ENCODE results near the gene CRYBA2. TPM values are rescaled to one million over a fixed set of nuclear protein-coding genes. Genes with fewer than 3 reads are reported as not detected.

CRYBA2 gene
- total RNA-seq, 1 donor from 2014 or later: not detected

GRCh38 chr2:219009294-219009693, 16.1 kb upstream of the CRYBA2 start:
- Mint-ChIP-seq H3K4me3 (no peak overlapping the region), H3K4me1 (no peaks in the 10 kb centered on the region), H3K27ac (no peak overlapping the region), H3K36me3 (ENCODE audit: low read depth) (no peaks in the 10 kb centered on the region), H3K27me3 (peaks cover 35% of the 10 kb centered on the region), H3K9me3 (no peaks in the 10 kb centered on the region)
- no peak for ATAC-seq (ENCODE audit: low read depth)
- intact Hi-C loops (cut with micrococcal nuclease): no loop called here
- POLR2A ChIA-PET: no interaction called here
- DNase-seq: no peak
- CTCF ChIA-PET: interaction anchor here (1.5 kb wide), 1 partner anchor 13 kb away, joined by 3 read pairs; no protein-coding TSS in a partner anchor
- no peak for TF ChIP-seq CTCF (IDR thresholded peaks at IDR 0.05)

GRCh38 chr2:219003979-219004378, 10.8 kb upstream of the CRYBA2 start:
- no peak overlapping the region for H3K4me3 Mint-ChIP-seq
- H3K4me1 Mint-ChIP-seq: peaks cover 21% of the 10 kb centered on the region
- ATAC-seq (ENCODE audit: low read depth): no peak
- ChIA-PET CTCF (no interaction called here), POLR2A (no interaction called here)
- no peak for TF ChIP-seq CTCF (IDR thresholded peaks at IDR 0.05)
- intact Hi-C loops (cut with micrococcal nuclease): loop anchor here (2.0 kb wide), 2 partner anchors 23 to 151 kb away; no protein-coding TSS in a partner anchor
- H3K9me3 Mint-ChIP-seq: no peaks in the 10 kb centered on the region
- no peaks in the 10 kb centered on the region for H3K36me3 Mint-ChIP-seq (ENCODE audit: low read depth)
- H3K27me3 Mint-ChIP-seq: peaks cover 55% of the 10 kb centered on the region
- no peak overlapping the region for H3K27ac Mint-ChIP-seq
- DNase-seq: no peak

GRCh38 chr2:219003267-219003634, 10.0 kb upstream of the CRYBA2 start:
- ChIA-PET CTCF (interaction anchor here (0.8 to 2.6 kb wide), 2 partner anchors 23 to 27 kb away, joined by 3 to 10 read pairs; no protein-coding TSS in a partner anchor), POLR2A (no interaction called here)
- Mint-ChIP-seq H3K27ac (no peak overlapping the region), H3K9me3 (no peaks in the 10 kb centered on the region), H3K36me3 (ENCODE audit: low read depth) (no peaks in the 10 kb centered on the region), H3K4me1 (peaks cover 21% of the 10 kb centered on the region), H3K4me3 (peak overlapping the region; percentile 1), H3K27me3 (peaks cover 56% of the 10 kb centered on the region)
- no peak for TF ChIP-seq CTCF (IDR thresholded peaks at IDR 0.05)
- no peak for DNase-seq
- intact Hi-C loops (cut with micrococcal nuclease): loop anchor here (2.0 kb wide), 2 partner anchors 22 to 150 kb away; no protein-coding TSS in a partner anchor
- ATAC-seq (ENCODE audit: low read depth): peak; percentile 29

- Mint-ChIP-seq H3K4me1 (peaks cover 21% of the 10 kb centered on the region), H3K27me3 (peaks cover 59% of the 10 kb centered on the region), H3K9me3 (no peaks in the 10 kb centered on the region), H3K4me3 (peak overlapping the region; percentile 75), H3K36me3 (ENCODE audit: low read depth) (no peaks in the 10 kb centered on the region), H3K27ac (no peak overlapping the region)
- ATAC-seq (ENCODE audit: low read depth): peak; percentile 23
- POLR2A ChIA-PET: no interaction called here
- CTCF ChIA-PET: interaction anchor here (0.8 to 2.6 kb wide), 3 partner anchors 22 to 126 kb away, joined by 3 to 10 read pairs (median 3); no protein-coding TSS in a partner anchor
- TF ChIP-seq CTCF (IDR thresholded peaks at IDR 0.05): no peak
- intact Hi-C loops (cut with micrococcal nuclease): loop anchor here (2.0 kb wide), 2 partner anchors 22 to 150 kb away; no protein-coding TSS in a partner anchor
- no peak for DNase-seq
Measured at GRCh38 chr2:219002395-219003266, 9.4 kb upstream of the CRYBA2 start.
